ENCODE data around the gene PEX5.

Gene PEX5

GRCh38 chr12:7189398-7190267, at the start of gene PEX5:
TSS of gene PEX5 (plus strand) at chr12:7189686. CDS start at chr12:7190378, 692 bp downstream.
- peak; percentile 65 to 75 (median 75) for DNase-seq (ENCODE audit: low read depth in 3 of 3)

- DNase-seq (ENCODE audit: low read depth in 3 of 3), result no peak
Measured at GRCh38 chr12:7141351-7142005, 48.0 kb upstream of the PEX5 start.

GRCh38 chr12:7142056-7142644, 47.3 kb upstream of the PEX5 start:
- peak; percentile 30 to 35 (median 34) for DNase-seq (ENCODE audit: low read depth in 3 of 3)

GRCh38 chr12:7142809-7143465, 46.5 kb upstream of the PEX5 start:
- no peak for DNase-seq (ENCODE audit: low read depth in 3 of 3)

- no peak for DNase-seq (ENCODE audit: low read depth in 3 of 3)
Measured at GRCh38 chr12:7143564-7143963, 45.9 kb upstream of the PEX5 start.

GRCh38 chr12:7144414-7145120, 44.9 kb upstream of the PEX5 start:
- no peak for DNase-seq (ENCODE audit: low read depth in 3 of 3)

GRCh38 chr12:7145671-7146070, 43.8 kb upstream of the PEX5 start:
- DNase-seq (ENCODE audit: low read depth in 3 of 3), result no peak

- DNase-seq (ENCODE audit: low read depth in 3 of 3), result no peak
Measured at GRCh38 chr12:7146228-7146627, 43.3 kb upstream of the PEX5 start.

- DNase-seq (ENCODE audit: low read depth in 3 of 3), result no peak
Measured at GRCh38 chr12:7146906-7147305, 42.6 kb upstream of the PEX5 start.

GRCh38 chr12:7150356-7150755, 39.1 kb upstream of the PEX5 start:
- no peak for DNase-seq (ENCODE audit: low read depth in 3 of 3)

GRCh38 chr12:7150841-7151240, 38.6 kb upstream of the PEX5 start:
- no peak for DNase-seq (ENCODE audit: low read depth in 3 of 3)

- DNase-seq (ENCODE audit: low read depth in 3 of 3), result no peak
Measured at GRCh38 chr12:7151532-7151931, 38.0 kb upstream of the PEX5 start.

GRCh38 chr12:7152818-7153217, 36.7 kb upstream of the PEX5 start:
- DNase-seq (ENCODE audit: low read depth in 3 of 3), result no peak

GRCh38 chr12:7154042-7154441, 35.4 kb upstream of the PEX5 start:
- no peak for DNase-seq (ENCODE audit: low read depth in 3 of 3)

GRCh38 chr12:7154901-7155470, 34.5 kb upstream of the PEX5 start:
- DNase-seq (ENCODE audit: low read depth in 3 of 3), result no peak

GRCh38 chr12:7155471-7156034, 33.9 kb upstream of the PEX5 start:
- no peak for DNase-seq (ENCODE audit: low read depth in 3 of 3)

- DNase-seq (ENCODE audit: low read depth in 3 of 3), result no peak
Measured at GRCh38 chr12:7156259-7157197, 33.0 kb upstream of the PEX5 start.

GRCh38 chr12:7157391-7157790, 32.1 kb upstream of the PEX5 start:
- no peak for DNase-seq (ENCODE audit: low read depth in 3 of 3)

- no peak for DNase-seq (ENCODE audit: low read depth in 3 of 3)
Measured at GRCh38 chr12:7158781-7159609, 30.5 kb upstream of the PEX5 start.
